Suprapubic skin (tissue), 3 donors: Measurements from ENCODE around the gene CIITA.

ENCODE experiments used
- POLR2AphosphoS5 ChIP-seq, 3 donors: sonication (generic); formaldehyde crosslinking; IDR thresholded peaks; one replicate each; pipeline ENCODE4 v1.6.1; 2017; ENCODE audit warnings: antibody characterized with exemption in 3 of 3
- TF ChIP-seq, protein P1 (sequence below), 2 donors: fragments of 200-600 bp in 1 of 2; fragments of 450-650 bp in 1 of 2; sonication (generic) in 1 of 2; IDR thresholded peaks; one replicate each; pipeline ENCODE4 v1.5.1; 2016 to 2019; ENCODE audit warnings: antibody characterized with exemption in 2 of 2, mild to moderate bottlenecking in 1 of 2, moderate library complexity in 1 of 2

DNA sequence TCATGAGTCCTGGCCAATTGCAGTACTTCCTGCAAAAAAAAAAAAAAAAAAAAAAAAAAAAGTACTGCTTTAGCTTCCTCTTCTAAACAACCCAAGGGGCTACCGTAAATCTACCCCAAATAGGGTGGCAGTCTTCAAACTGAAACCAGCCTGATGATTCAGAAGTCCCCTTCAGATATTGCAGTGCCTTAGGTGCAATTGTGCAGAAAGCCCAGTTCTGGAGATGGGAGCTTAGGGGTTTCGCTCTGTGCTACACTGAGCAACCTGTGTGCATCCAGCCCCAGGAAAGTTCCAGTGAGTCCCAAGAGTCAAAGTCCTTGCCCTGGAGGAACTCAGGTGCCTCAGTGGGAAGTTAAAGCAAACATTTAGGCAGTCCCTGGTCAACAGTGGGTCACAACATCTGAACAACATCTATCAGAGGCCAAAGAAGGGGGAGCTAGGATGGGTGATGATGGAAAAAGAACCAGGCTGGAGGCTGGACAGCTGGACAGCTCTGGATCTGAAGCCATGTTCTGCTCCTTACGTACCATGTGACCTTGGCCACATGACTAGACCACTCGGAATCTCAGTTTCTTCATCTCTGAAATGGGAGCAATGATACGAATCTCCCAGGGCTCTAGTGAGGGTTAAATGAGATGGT, 6.7 kb upstream of the CIITA start:
- TF ChIP-seq, protein P1, sequence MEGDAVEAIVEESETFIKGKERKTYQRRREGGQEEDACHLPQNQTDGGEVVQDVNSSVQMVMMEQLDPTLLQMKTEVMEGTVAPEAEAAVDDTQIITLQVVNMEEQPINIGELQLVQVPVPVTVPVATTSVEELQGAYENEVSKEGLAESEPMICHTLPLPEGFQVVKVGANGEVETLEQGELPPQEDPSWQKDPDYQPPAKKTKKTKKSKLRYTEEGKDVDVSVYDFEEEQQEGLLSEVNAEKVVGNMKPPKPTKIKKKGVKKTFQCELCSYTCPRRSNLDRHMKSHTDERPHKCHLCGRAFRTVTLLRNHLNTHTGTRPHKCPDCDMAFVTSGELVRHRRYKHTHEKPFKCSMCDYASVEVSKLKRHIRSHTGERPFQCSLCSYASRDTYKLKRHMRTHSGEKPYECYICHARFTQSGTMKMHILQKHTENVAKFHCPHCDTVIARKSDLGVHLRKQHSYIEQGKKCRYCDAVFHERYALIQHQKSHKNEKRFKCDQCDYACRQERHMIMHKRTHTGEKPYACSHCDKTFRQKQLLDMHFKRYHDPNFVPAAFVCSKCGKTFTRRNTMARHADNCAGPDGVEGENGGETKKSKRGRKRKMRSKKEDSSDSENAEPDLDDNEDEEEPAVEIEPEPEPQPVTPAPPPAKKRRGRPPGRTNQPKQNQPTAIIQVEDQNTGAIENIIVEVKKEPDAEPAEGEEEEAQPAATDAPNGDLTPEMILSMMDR (IDR thresholded peaks at IDR 0.05): no peak
- TF ChIP-seq POLR2AphosphoS5 (IDR thresholded peaks at IDR 0.05): no peak
